HepG2 (cell line): Measurements from ENCODE around the gene HBQ1. TPM values are rescaled to one million over a fixed set of nuclear protein-coding genes. Genes with fewer than 3 reads are reported as not detected.

ENCODE experiments used
- ATAC-seq: fragments of 200-7000 bp; cut with Tn5 transposase; 3 replicates; pipeline ENCODE4 v1.9.1; 2020; ENCODE audit warnings: mild to moderate bottlenecking, moderate library complexity
- BruUV-seq: library from RNA; stranded (reverse); fragments of 400-500 nt; replicated peaks from 2 replicates; lab custom pipeline; 2021; lab: Mats Ljungman, UMichigan
- CTCF ChIA-PET: fragments of 300-600 bp; formaldehyde crosslinking; extraction: SDS; loops from one replicate; lab custom pipeline; 2021; ENCODE audit warnings: low total read pairs, inconsistent platforms, low intra/inter-chr PET ratio; lab: Yijun Ruan, JAX
- POLR2A ChIA-PET: fragments of 350-600 bp; sonication (Branson Sonifier 250); formaldehyde crosslinking; loops from one replicate; lab custom pipeline; 2020; ENCODE audit warnings: antibody characterized with exemption, inconsistent platforms; lab: Yijun Ruan, JAX
- DNase-seq: peaks from one replicate; pipeline ENCODE4 v3.0.0-alpha.2; 2015; ENCODE audit warnings: low spot score
- FAIRE-seq: peaks from 3 replicates; lab custom pipeline; 2011; peaks lifted over from hg19 to GRCh38; lab: Jason Lieb, UNC
- H2AFZ ChIP-seq: one replicate; pipeline ENCODE4 v1.6.1; 2011; ENCODE audit warnings: low read length, inconsistent platforms
- H3K27ac ChIP-seq: fragments of 300-600 bp; 3 replicates; pipeline ENCODE4 v1.8.0; 2011; ENCODE audit warnings: mixed run types, mild to moderate bottlenecking, mixed read lengths, low read length, inconsistent platforms; ENCODE audit not compliant: insufficient read depth; ENCODE audit errors: extremely low read length
- H3K27me3 ChIP-seq, 2 experiments: fragments of 200-600 bp in 1 of 2; 2 replicates in 1 of 2; 3 replicates in 1 of 2; pipeline versions ENCODE4 v1.6.0 to v1.8.0; 2011; ENCODE audit warnings: low read length in 2 of 2, mild to moderate bottlenecking in 2 of 2, moderate library complexity in 2 of 2, inconsistent platforms in 1 of 2; ENCODE audit not compliant: insufficient read depth in 2 of 2, control insufficient read depth in 1 of 2
- H3K36me3 ChIP-seq, 2 experiments: fragments of 200-600 bp in 1 of 2; replicated peaks in 1 of 2; 2 replicates in 1 of 2; 3 replicates in 1 of 2; pipeline versions ENCODE4 v1.5.1 to v1.8.0; 2011; ENCODE audit warnings: low read length in 2 of 2, inconsistent platforms in 1 of 2; ENCODE audit not compliant: insufficient read depth in 2 of 2, control insufficient read depth in 1 of 2
- H3K4me1 ChIP-seq: 2 replicates; pipeline ENCODE4 v1.5.1; 2012; ENCODE audit warnings: low read length, inconsistent platforms; ENCODE audit not compliant: insufficient read depth
- H3K4me2 ChIP-seq: 2 replicates; pipeline ENCODE4 v1.6.0; 2011; ENCODE audit warnings: low read depth, low read length, inconsistent platforms
- H3K4me3 ChIP-seq, 3 experiments: fragments of 200-600 bp in 1 of 3; sonication (generic), shearing (Covaris generic) in 1 of 3; replicated peaks in 1 of 3; 2 replicates each; pipeline ENCODE4 v1.5.1; 2011 to 2016; ENCODE audit warnings: low read length in 3 of 3, inconsistent platforms in 2 of 3, low read depth in 2 of 3, mild to moderate bottlenecking in 2 of 3, control low read depth in 1 of 3, mixed read lengths in 1 of 3; ENCODE audit not compliant: insufficient read depth in 1 of 3
- H3K79me2 ChIP-seq: one replicate; pipeline ENCODE4 v1.6.1; 2011; ENCODE audit warnings: low read length, inconsistent platforms; ENCODE audit not compliant: insufficient read depth
- H3K9ac ChIP-seq: 2 replicates; pipeline ENCODE4 v1.6.0; 2011; ENCODE audit warnings: mild to moderate bottlenecking, low read depth, low read length, inconsistent platforms; ENCODE audit not compliant: insufficient read depth
- H3K9me3 ChIP-seq: 2 replicates; pipeline ENCODE4 v1.5.1; 2012; ENCODE audit warnings: mild to moderate bottlenecking, low read length
- H4K20me1 ChIP-seq: 2 replicates; pipeline ENCODE4 v1.6.0; 2011; ENCODE audit warnings: inconsistent platforms, mild to moderate bottlenecking, low read length, moderate library complexity; ENCODE audit not compliant: insufficient read depth
- BATF2 ChIP-seq: sonication (generic); formaldehyde crosslinking; IDR thresholded peaks from 2 replicates; pipeline ENCODE4 v1.8.0; 2022; ENCODE audit warnings: mild to moderate bottlenecking, missing genetic modification reagents, moderate library complexity
- CC2D1A ChIP-seq: sonication (generic); formaldehyde crosslinking; IDR thresholded peaks from 2 replicates; pipeline ENCODE4 v1.8.1; 2023; ENCODE audit warnings: mild to moderate bottlenecking, missing genetic modification reagents
- GABPB1 ChIP-seq: IDR thresholded peaks from 2 replicates; pipeline ENCODE4 v1.6.1; 2016; ENCODE audit warnings: mild to moderate bottlenecking, missing genetic modification reagents, moderate library complexity, missing compliant biosample characterization
- GZF1 ChIP-seq: sonication (generic); formaldehyde crosslinking; IDR thresholded peaks from 2 replicates; pipeline ENCODE4 v1.5.1; 2020; ENCODE audit warnings: mild to moderate bottlenecking, missing genetic modification reagents
- POGK ChIP-seq: sonication (generic); formaldehyde crosslinking; conservative IDR thresholded peaks from 2 replicates; pipeline ENCODE4 v1.8.0; 2022; ENCODE audit warnings: mild to moderate bottlenecking, moderate library complexity, missing genetic modification reagents
- PRPF4 ChIP-seq: fragments of 200-400 bp; formaldehyde crosslinking; IDR thresholded peaks from 2 replicates; pipeline ENCODE4 v1.6.1; 2016; ENCODE audit warnings: low read length, low read depth; ENCODE audit not compliant: poor library complexity, severe bottlenecking
- TP53 ChIP-seq: sonication (generic); formaldehyde crosslinking; conservative IDR thresholded peaks from 2 replicates; pipeline ENCODE4 v1.4.0; 2020; ENCODE audit warnings: missing genetic modification reagents
- WGBS: methylation state at CpG from one replicate; pipeline ENCODE4 v1.1.6; 2017; ENCODE audit warnings: low lambda C conversion rate; 5-methylcytosine and 5-hydroxymethylcytosine counted together
- in situ Hi-C: cut with HindIII; loops from 2 replicates; pipeline ENCODE4 v1.10.0; 2017; ENCODE audit warnings: low pct_unique_long_range_greater_than_20kb; ENCODE audit not compliant: extremely low pct_ligation_motif_present
- intact Hi-C: fragments of 100-400 bp; cut with micrococcal nuclease; formaldehyde crosslinking; loops from one replicate; pipeline ENCODE4 v1.10.0; 2022; ENCODE audit not compliant: unreplicated experiment
- polyA plus RNA-seq, 8 experiments: library from polyadenylated mRNA; depleted of rRNA in 3 of 8; stranded (reverse) in 7 of 8; unstranded in 1 of 8; fragments of >200 nt; fragmentation: Illumina TruSeq in 4 of 8; extraction: Trizol in 4 of 8; gene quantifications; 2 replicates each; pipeline versions ENCODE4 v1.2.1 to v1.2.3, GENCODE V29; 2011 to 2016; ENCODE audit warnings: low read depth in 4 of 8, missing spikeins in 1 of 8, mixed read lengths in 1 of 8; ENCODE audit not compliant: insufficient read depth in 1 of 8
- total RNA-seq, 5 experiments: library from RNA; depleted of rRNA; stranded (reverse); fragments of >200 nt; fragmentation: Illumina TruSeq; extraction: Trizol; gene quantifications; 2 replicates each; pipeline ENCODE4 v1.2.3, GENCODE V29; 2016; ENCODE audit warnings: low read depth in 1 of 5

Gene HBQ1
- total and polyA plus RNA-seq, 2 of the 13 experiments (the other 11 are each of a cell fraction or from before 2014, with no cell fraction given): 4.9 to 7.4 TPM

- H3K27ac ChIP-seq: no peak overlapping the region
- H3K4me1 ChIP-seq: peaks cover 27% of the 10 kb centered on the region
- ChIA-PET CTCF (no interaction called here), POLR2A (no interaction called here)
- peaks cover 6 to 52% of the 10 kb centered on the region in 2 experiments for H3K27me3 ChIP-seq
- no TSS peak for BruUV-seq
- no peaks in the 10 kb centered on the region for H3K9me3 ChIP-seq
- H3K36me3 ChIP-seq: no peaks in the 10 kb centered on the region
- intact Hi-C loops (no loop called here), in situ Hi-C loops (no loop called here)
- H3K79me2 ChIP-seq: no peaks in the 10 kb centered on the region
- 7% methylated on average over 11 of the region's 18 CpGs for WGBS
- H3K9ac ChIP-seq: no peak overlapping the region
- no peak for FAIRE-seq
- no peak for TF ChIP-seq CC2D1A
- no peak for TF ChIP-seq GABPB1 (CRISPR knock-in tag)
- no peak for TF ChIP-seq PRPF4
- no peak for TF ChIP-seq BATF2 (CRISPR knock-in tag)
- TF ChIP-seq GZF1: no peak
- TF ChIP-seq TP53 (CRISPR knock-in tag): no peak
- no peak for TF ChIP-seq POGK (CRISPR knock-in tag)
- H3K4me2 ChIP-seq: no peak overlapping the region
- H4K20me1 ChIP-seq: peaks cover 3% of the 10 kb centered on the region; the same call in 1 of the 2 replicates
- ATAC-seq: no peak
- no peak overlapping the region for H3K4me3 ChIP-seq
- no peak for DNase-seq
- no peak overlapping the region for H2AFZ ChIP-seq
Observed at GRCh38 chr16:160691-161190, 19.5 kb upstream of the HBQ1 start.
